Right lobe of liver (tissue), 4 donors: ENCODE results near the gene NDUFS7.

ENCODE experiments used
- CTCF ChIP-seq, 4 donors: fragments of 200-600 bp in 3 of 4; fragments of 450-650 bp in 1 of 4; IDR thresholded peaks; one replicate each; pipeline versions ENCODE4 v1.5.1 to v1.8.0; 2016 to 2022; ENCODE audit warnings: antibody characterized with exemption in 4 of 4, mild to moderate bottlenecking in 2 of 4
- POLR2A ChIP-seq: fragments of 450-650 bp; IDR thresholded peaks from one replicate; pipeline ENCODE4 v1.6.1; 2017; ENCODE audit warnings: antibody characterized with exemption, mild to moderate bottlenecking
- donor health status: DM: no; HTN: no; CAD: no.
- donor health status: DM: no; HTN: no; CAD: no.
- donor health status: DM: no; HTN: yes; CAD: no.

- TF ChIP-seq CTCF (IDR thresholded peaks at IDR 0.05) = no peak
- TF ChIP-seq POLR2A = no peak
These were observed 25.7 kb downstream of the NDUFS7 start for GRCh38 chr19:1409204-1410005.
